Activated CD4-positive, alpha-beta T cell treated with anti-CD3 and anti-CD28 coated beads, Interleukin-2, amount 50 U/mL, for 24 hours (primary cell): Measurements from ENCODE around the gene ZSWIM3.

ENCODE experiments used
- DNase-seq, 2 donors: peaks; one replicate each; pipeline ENCODE4 v3.0.0-alpha.2; 2020; ENCODE audit warnings: low read depth in 1 of 2, low spot score in 1 of 2

ZSWIM3 gene

DNA sequence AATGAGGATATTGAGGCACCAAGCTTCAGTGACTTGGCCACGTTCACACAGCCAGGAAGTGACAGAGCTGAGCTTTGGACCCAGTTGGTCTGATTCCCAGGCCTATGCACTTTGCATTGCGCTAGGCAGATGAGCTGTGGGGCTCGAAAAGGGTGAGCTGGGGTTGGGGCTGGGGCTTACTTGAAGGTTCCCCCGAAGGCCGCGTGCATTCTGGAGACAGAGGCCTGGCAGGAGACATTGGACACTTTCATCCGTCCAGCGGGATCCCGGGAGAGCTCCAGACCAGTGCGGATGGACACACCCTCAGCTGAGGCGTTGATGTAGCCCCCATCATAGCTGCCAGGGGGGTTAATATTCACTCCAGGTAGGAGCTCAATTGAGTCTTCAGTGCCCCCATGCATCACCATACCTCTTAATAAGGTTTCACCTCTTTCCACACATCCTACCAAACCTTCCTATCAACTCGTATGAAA lies 52.0 kb downstream of the ZSWIM3 start:
- no peak for DNase-seq

DNA sequence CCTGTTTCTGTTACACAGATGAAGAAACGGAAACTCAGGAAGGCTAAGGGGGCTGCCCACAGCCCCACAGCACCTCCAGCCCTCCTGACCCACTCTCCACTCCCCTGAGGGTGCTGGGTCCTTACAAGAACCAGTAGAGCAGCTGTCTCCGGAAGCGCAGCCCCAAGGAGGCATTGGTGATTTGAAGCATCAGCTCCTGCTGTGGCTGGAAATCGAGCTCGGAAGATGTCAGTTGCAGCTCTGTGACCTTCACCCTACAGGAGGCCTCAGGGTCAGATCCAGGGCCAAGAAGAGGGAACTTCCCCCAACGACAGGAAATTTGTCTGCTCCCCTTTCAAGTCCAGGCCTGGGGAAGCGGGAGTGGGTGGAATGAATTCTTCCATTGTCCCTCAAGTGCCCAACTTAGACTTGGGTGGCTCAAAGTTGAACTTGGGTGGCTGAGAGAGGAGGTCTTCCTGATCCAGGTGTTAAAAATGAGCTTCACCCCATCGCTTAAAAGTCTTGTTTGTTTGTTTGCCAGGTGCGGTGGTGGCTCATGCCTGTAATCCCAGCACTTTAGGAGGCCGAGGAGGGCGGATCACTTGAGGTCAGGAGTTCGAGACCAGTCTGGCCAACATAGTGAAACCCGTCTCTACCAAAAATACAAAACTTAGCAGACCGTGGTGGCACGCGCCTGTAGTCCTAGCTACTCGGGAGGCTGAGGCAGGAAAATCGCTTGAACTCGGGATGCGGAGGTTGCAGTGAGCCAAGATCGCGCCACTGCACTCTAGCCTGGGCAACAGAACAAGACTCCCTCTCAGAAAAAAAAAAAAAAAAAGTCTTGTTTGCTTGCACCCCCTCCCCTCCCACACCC lies 52.6 kb downstream of the ZSWIM3 start:
- no peak for DNase-seq

DNA sequence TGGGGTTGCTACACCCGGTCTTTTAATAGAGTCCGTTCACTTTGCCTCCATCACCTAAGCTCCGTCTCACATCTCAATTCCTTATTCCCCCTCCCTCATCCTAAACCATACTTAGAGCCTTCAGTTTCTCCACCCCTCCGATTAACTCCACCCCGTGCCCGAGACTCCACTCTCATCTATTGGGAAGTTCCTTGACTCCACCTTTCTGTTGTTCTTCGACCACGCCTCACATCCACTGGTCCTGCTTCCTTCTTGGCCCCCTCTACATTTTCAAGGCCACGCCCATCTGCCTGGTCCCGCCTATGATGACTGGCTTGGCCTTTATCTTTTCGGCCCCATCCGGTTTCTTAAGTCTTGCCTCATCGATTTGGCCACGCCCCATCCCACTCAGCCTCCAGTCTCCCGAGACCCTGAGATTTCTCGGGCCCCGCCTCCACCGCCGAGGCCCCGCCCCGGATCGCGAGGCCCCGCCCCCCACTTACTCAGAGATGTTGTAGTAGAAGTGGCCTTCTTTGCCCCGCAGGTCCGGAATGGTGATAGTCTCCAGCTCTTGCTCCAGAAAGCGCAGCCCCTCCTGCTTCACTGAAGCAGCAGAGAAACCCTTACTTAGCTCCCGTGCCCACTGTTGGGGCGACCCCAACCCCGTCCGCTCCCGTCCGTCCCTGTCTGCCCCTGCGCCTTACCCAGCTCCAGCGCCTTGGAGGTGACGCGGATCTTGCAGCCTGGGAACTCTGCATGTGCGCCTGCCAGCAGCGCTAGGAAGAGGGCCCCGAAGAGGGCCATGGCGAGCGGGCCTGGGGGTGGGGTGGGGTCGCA lies 53.5 kb downstream of the ZSWIM3 start:
- DNase-seq: peak; percentile 86 to 92

- no peak for DNase-seq
Measured at GRCh38 chr20:45911486-45912343, 54.3 kb downstream of the ZSWIM3 start, which contains the start of gene PLTP. TSS of gene PLTP (minus strand) at chr20:45912155. CDS start at chr20:45911452, 703 bp downstream.

- DNase-seq: no peak
Measured at GRCh38 chr20:45912344-45912682, 54.9 kb downstream of the ZSWIM3 start.

GRCh38 chr20:45913116-45913515 lies 55.7 kb downstream of the ZSWIM3 start:
- DNase-seq: no peak

- no peak for DNase-seq
Measured at GRCh38 chr20:45917790-45918141, 60.4 kb downstream of the ZSWIM3 start.

DNA sequence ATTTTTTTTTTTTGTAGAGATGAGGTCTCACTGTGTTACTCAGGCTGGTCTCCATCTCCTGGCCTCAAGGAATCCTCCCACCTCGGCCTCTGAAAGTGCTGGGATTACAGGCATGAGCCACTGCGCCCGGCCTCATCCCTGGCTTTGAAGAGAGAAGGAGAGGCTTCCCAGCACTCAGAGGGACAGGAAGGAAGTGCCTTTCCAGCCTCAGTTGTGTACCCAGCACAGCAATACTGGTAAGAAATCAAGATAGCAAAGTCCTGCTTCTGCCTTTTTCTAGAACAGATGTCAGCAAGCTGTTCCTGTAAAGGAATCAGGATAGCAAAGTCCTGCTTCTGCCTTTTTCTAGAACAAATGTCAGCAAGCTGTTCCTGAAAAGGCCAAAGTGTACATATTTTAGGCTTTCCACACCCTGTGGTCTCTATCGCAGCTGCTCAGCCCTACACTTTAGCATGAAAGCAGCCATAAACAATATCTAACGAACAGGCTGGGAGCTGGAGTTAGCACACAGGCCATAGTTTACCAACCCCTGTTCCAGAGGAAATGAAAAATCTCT lies 60.8 kb downstream of the ZSWIM3 start:
- DNase-seq: no peak

GRCh38 chr20:45918779-45919537 lies 61.5 kb downstream of the ZSWIM3 start:
- DNase-seq: no peak

GRCh38 chr20:45919542-45920399 lies 62.4 kb downstream of the ZSWIM3 start:
- DNase-seq: no peak

DNA sequence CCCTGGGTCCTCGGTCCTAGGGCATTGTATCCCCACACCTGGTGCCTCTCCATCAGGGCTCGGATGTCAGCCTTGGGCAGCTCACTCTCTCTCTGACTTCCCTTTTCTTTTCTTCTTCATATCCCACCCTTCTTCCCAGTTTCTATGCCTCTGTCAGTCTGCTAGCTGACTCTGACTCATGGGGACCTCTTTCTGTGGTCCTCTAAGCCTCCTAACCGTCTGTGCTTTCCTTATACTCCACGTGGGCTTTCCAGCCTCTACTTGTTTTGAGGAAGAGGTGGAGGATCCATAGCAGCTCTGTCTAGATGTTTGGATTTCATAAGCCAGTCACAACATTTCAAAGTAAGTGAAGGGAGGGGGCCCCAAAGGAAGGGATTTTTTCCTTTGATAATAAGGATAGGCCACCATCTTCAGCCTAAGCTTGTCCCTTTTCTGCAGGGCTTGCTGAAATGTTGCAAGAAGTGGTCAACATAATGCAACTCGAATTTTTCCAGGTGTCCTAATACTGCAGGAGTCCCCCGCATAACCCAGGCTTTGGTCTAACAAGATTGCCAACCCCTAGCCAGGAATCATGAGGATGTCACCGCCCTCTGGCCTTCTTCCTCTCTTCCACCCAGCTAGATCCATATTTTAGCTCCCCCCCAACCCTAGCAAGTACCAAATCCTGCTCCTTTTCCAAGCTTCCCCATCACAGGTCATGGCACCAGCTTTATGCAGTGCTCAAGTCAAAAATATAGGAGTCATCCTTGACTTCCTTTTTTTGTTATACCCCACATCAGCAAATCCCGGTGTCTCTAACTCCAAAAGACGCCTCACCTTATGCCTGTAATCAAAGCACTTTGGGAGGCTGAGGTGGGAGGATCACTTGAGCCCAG lies 63.3 kb downstream of the ZSWIM3 start:
- no peak for DNase-seq

- no peak for DNase-seq
Measured at GRCh38 chr20:45921337-45922189, 64.1 kb downstream of the ZSWIM3 start.

GRCh38 chr20:45924391-45925261 lies 67.2 kb downstream of the ZSWIM3 start:
- DNase-seq: no peak

GRCh38 chr20:45925821-45926506 lies 68.5 kb downstream of the ZSWIM3 start:
- no peak for DNase-seq

GRCh38 chr20:45926731-45927070 lies 69.3 kb downstream of the ZSWIM3 start:
- no peak for DNase-seq
